Left ventricle myocardium inferior (tissue), 1 donor: ENCODE data around the gene FAM78B. TPM values are rescaled to one million over a fixed set of nuclear protein-coding genes. Genes with fewer than 3 reads are reported as not detected.

Source experiments
- DNase-seq: peaks from one replicate; pipeline ENCODE4 v3.0.0-alpha.2; 2020
- H3K27ac ChIP-seq: fragments of 200-600 bp; replicated peaks from 2 replicates; pipeline ENCODE4 v1.8.0; 2021
- H3K27me3 ChIP-seq: fragments of 200-600 bp; 2 replicates; pipeline ENCODE4 v1.8.0; 2021; ENCODE audit warnings: low read depth
- H3K36me3 ChIP-seq: fragments of 200-600 bp; 2 replicates; pipeline ENCODE4 v1.8.0; 2021
- H3K4me1 ChIP-seq: fragments of 200-600 bp; 2 replicates; pipeline ENCODE4 v1.8.0; 2021
- H3K4me3 ChIP-seq: fragments of 200-600 bp; 2 replicates; pipeline ENCODE4 v1.8.0; 2021; ENCODE audit warnings: mild to moderate bottlenecking, moderate library complexity
- H3K9me3 ChIP-seq: fragments of 200-600 bp; replicated peaks from 2 replicates; pipeline ENCODE4 v1.8.0; 2021
- CTCF ChIP-seq: fragments of 200-600 bp; IDR thresholded peaks from 2 replicates; pipeline ENCODE4 v1.8.0; 2021; ENCODE audit warnings: antibody characterized with exemption, mild to moderate bottlenecking, borderline replicate concordance
- intact Hi-C: fragments of 100-400 bp; cut with micrococcal nuclease; formaldehyde crosslinking; loops from one replicate; pipeline ENCODE4 v1.11.0; 2022
- total RNA-seq: library from RNA; stranded (reverse); fragmentation: NEBNext Ultra II Directional; extraction: Animal tissue kit (Norgen Biotek cat#: 25700); gene quantifications from one replicate; pipeline ENCODE4 v1.2.1, GENCODE V29; 2021
- donor health status: DM: no; HTN: yes; CAD: no; lungs with severe emphysema.

The FAM78B gene
- total RNA-seq, 1 donor from 2014 or later, result 4.5 TPM

DNA sequence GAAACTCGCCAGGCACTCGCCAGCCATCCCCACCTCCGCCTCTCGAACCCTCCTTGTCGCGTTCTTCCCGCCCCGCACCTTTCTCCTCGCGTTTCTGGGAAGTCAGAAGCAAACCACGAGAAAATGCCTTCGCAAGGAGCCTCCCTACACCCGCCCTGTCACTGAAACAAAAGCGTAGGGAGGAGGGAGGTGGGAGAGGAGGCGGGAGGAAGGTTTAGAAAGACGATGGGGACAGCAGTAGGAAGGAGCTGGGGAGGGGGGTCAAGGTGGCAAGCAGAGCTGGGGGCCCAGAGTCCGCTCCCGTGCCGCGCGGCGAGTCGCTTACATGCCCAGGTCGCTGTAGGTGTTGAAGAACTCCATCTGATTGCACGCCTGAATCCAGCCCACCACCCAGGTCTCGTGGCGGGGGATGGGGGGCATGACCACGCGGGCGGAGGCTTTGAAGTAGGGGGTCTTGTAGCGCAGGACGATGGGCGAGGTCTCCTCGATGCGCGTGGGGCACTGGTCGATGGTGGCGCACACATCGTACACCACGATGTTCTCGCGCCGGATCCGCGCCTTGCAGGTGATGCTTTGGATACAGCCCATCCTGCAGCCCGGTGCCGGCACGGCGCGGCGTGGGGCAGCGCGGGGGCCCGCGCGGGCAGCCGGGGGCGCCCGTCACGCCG, 1.0 kb downstream of the FAM78B start:
- intact Hi-C loops, result no loop called here
- Histone ChIP-seq H3K36me3 (no peaks in the 10 kb centered on the region), H3K4me3 (peak overlapping the region; percentile 76), H3K27ac (no peak overlapping the region), H3K9me3 (no peaks in the 10 kb centered on the region), H3K27me3 (no peaks in the 10 kb centered on the region), H3K4me1 (peaks cover 27% of the 10 kb centered on the region)
- DNase-seq, result no peak
- no peak for TF ChIP-seq CTCF

- H3K9me3 ChIP-seq, result no peaks in the 10 kb centered on the region
- H3K27me3 ChIP-seq, result no peaks in the 10 kb centered on the region
- no peak overlapping the region for H3K27ac ChIP-seq
- peaks cover 27% of the 10 kb centered on the region for H3K4me1 ChIP-seq
- TF ChIP-seq CTCF, result peak; percentile 69
- no peaks in the 10 kb centered on the region for H3K36me3 ChIP-seq
- H3K4me3 ChIP-seq, result peak overlapping the region; percentile 76
- intact Hi-C loops, result no loop called here
- DNase-seq, result peak; percentile 55
Observed at GRCh38 chr1:166164995-166165660, 1.7 kb downstream of the FAM78B start.

- H3K9me3 ChIP-seq, result no peaks in the 10 kb centered on the region
- H3K36me3 ChIP-seq, result no peaks in the 10 kb centered on the region
- DNase-seq, result no peak
- H3K27ac ChIP-seq, result no peak overlapping the region
- intact Hi-C loops, result no loop called here
- peak overlapping the region; percentile 76 for H3K4me3 ChIP-seq
- H3K27me3 ChIP-seq, result no peaks in the 10 kb centered on the region
- H3K4me1 ChIP-seq, result peaks cover 27% of the 10 kb centered on the region
- no peak for TF ChIP-seq CTCF
Observed at GRCh38 chr1:166164646-166164994, 2.2 kb downstream of the FAM78B start.

GRCh38 chr1:166159656-166160055, 7.1 kb downstream of the FAM78B start:
- H3K27me3 ChIP-seq, result no peaks in the 10 kb centered on the region
- no peak for TF ChIP-seq CTCF
- H3K4me3 ChIP-seq, result no peak overlapping the region
- intact Hi-C loops, result no loop called here
- peaks cover 20% of the 10 kb centered on the region for H3K4me1 ChIP-seq
- no peak overlapping the region for H3K27ac ChIP-seq
- no peak for DNase-seq
- no peaks in the 10 kb centered on the region for H3K9me3 ChIP-seq
- H3K36me3 ChIP-seq, result no peaks in the 10 kb centered on the region

DNA sequence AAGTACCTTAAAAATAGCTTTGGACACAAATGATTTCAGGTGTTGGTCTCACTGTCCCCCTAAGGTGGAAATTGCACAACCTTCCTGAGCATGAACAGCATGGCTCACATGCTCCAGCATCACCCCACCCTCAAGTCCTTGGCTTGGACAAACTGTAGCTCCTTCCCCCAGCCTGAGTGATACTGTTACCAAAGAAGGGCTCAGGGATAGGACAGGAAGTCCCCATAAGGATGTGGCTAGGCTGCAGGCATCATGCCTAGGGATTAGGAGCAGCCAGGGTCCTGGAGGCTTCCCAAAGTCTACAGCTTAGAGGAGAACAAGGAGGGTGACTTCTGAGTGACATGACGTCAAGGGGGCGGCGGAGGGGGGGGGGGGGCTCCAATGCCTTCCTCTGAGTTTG, 10.1 kb downstream of the FAM78B start:
- Histone ChIP-seq H3K36me3 (no peaks in the 10 kb centered on the region), H3K4me3 (no peak overlapping the region), H3K27ac (no peak overlapping the region), H3K27me3 (no peaks in the 10 kb centered on the region), H3K4me1 (peaks cover 19% of the 10 kb centered on the region), H3K9me3 (no peaks in the 10 kb centered on the region)
- DNase-seq, result no peak
- intact Hi-C loops, result no loop called here
- TF ChIP-seq CTCF, result no peak
